LNCaP clone FGC (cell line): ENCODE results near the gene AFF2.

ENCODE experiments used
- DNase-seq: peaks from one replicate; pipeline ENCODE4 v3.0.0-alpha.2; 2011; ENCODE audit warnings: low read depth
- H3K4me3 ChIP-seq: 2 replicates; pipeline ENCODE4 v1.5.1; 2011; ENCODE audit warnings: mild to moderate bottlenecking, low read depth, low read length, control low read depth
- CTCF ChIP-seq: IDR thresholded peaks from 2 replicates; pipeline ENCODE4 v1.5.1; 2012; ENCODE audit warnings: mild to moderate bottlenecking; ENCODE audit not compliant: control insufficient read depth, insufficient read depth; ENCODE audit errors: extremely low read depth

Gene AFF2

GRCh38 chrX:148643460-148643859, 143.0 kb downstream of the AFF2 start:
- no peak overlapping the region for H3K4me3 ChIP-seq
- no peak for TF ChIP-seq CTCF
- DNase-seq, result no peak

- no peak for DNase-seq
- H3K4me3 ChIP-seq, result no peak overlapping the region
- no peak for TF ChIP-seq CTCF
Measured at GRCh38 chrX:148647651-148648050, 147.2 kb downstream of the AFF2 start.

GRCh38 chrX:148649145-148649795, 148.9 kb downstream of the AFF2 start:
- no peak overlapping the region for H3K4me3 ChIP-seq
- no peak for TF ChIP-seq CTCF
- no peak for DNase-seq

GRCh38 chrX:148658115-148658730, 157.8 kb downstream of the AFF2 start:
- no peak overlapping the region for H3K4me3 ChIP-seq
- DNase-seq, result no peak
- TF ChIP-seq CTCF, result no peak

- H3K4me3 ChIP-seq, result no peak overlapping the region
- no peak for DNase-seq
- TF ChIP-seq CTCF, result no peak
Measured at GRCh38 chrX:148659481-148659880, 159.1 kb downstream of the AFF2 start.

GRCh38 chrX:148661035-148661434, 160.6 kb downstream of the AFF2 start:
- TF ChIP-seq CTCF, result no peak
- no peak overlapping the region for H3K4me3 ChIP-seq
- no peak for DNase-seq

- DNase-seq, result no peak
- H3K4me3 ChIP-seq, result no peak overlapping the region
- TF ChIP-seq CTCF, result no peak
Measured at GRCh38 chrX:148662014-148662413, 161.6 kb downstream of the AFF2 start.
